HG02884 (cell line): ENCODE measurements around the gene TUNAR.
"Not testable (repeated sequence)": the region's sequence is repeated elsewhere in the genome, so short reads cannot be mapped to it uniquely, and the experiment has no call there.

ENCODE experiments used
- ATAC-seq: cut with Tn5 transposase; IDR thresholded peaks from one replicate; pipeline ENCODE4 v1.9.1; 2021; ENCODE audit warnings: mild to moderate bottlenecking, moderate library complexity; ENCODE audit not compliant: unreplicated experiment

Gene TUNAR

GRCh38 chr14:95968048-95968447 is 91.4 kb downstream of the TUNAR start:
- ATAC-seq: not testable (repeated sequence)
